ENCODE results near the gene ADAM8. TPM values are rescaled to one million over a fixed set of nuclear protein-coding genes. Genes with fewer than 3 reads are reported as not detected.

Gene ADAM8
- total RNA-seq, 2 experiments from 2014 or later = 106 to 115 TPM

- H3K4me1 Mint-ChIP-seq (ENCODE audit: low read depth) = no peaks in the 10 kb centered on the region
- H3K27ac Mint-ChIP-seq = no peak overlapping the region
- intact Hi-C loops (cut with micrococcal nuclease) = no loop called here
- H3K27me3 Mint-ChIP-seq = no peaks in the 10 kb centered on the region
- ATAC-seq (no peak), DNase-seq (no peak)
- ChIA-PET POLR2A (interaction anchor here (1.5 kb wide), 1 partner anchor 8 kb away, joined by 5 read pairs; no protein-coding TSS in a partner anchor), CTCF (no interaction called here)
- no peaks in the 10 kb centered on the region for H3K9me3 Mint-ChIP-seq
- TF ChIP-seq CTCF (IDR thresholded peaks at IDR 0.05) = no peak
- no peak overlapping the region for H3K4me3 Mint-ChIP-seq
- H3K36me3 Mint-ChIP-seq (ENCODE audit: low read depth) = peaks cover 37% of the 10 kb centered on the region
Measured at GRCh38 chr10:133286366-133286765, 9.7 kb upstream of the ADAM8 start.

GRCh38 chr10:133285217-133285616 lies 8.5 kb upstream of the ADAM8 start:
- CTCF ChIA-PET = no interaction called here
- DNase-seq (no peak), ATAC-seq (no peak)
- intact Hi-C loops (cut with micrococcal nuclease) = no loop called here
- Mint-ChIP-seq H3K4me3 (no peak overlapping the region), H3K27me3 (no peaks in the 10 kb centered on the region), H3K9me3 (no peaks in the 10 kb centered on the region), H3K4me1 (ENCODE audit: low read depth) (no peaks in the 10 kb centered on the region), H3K36me3 (ENCODE audit: low read depth) (peaks cover 33% of the 10 kb centered on the region), H3K27ac (no peak overlapping the region)
- TF ChIP-seq CTCF (IDR thresholded peaks at IDR 0.05) = no peak
- POLR2A ChIA-PET = no interaction called here

GRCh38 chr10:133283931-133284330 lies 7.3 kb upstream of the ADAM8 start:
- peaks cover 7% of the 10 kb centered on the region for H3K4me1 Mint-ChIP-seq (ENCODE audit: low read depth)
- ATAC-seq = no peak
- H3K4me3 Mint-ChIP-seq = no peak overlapping the region
- DNase-seq = no peak
- ChIA-PET POLR2A (interaction anchor here (0.6 kb wide), 1 partner anchor 12 kb away, joined by 4 read pairs; no protein-coding TSS in a partner anchor), CTCF (no interaction called here)
- no peaks in the 10 kb centered on the region for H3K9me3 Mint-ChIP-seq
- intact Hi-C loops (cut with micrococcal nuclease) = no loop called here
- no peak overlapping the region for H3K27ac Mint-ChIP-seq
- peaks cover 30% of the 10 kb centered on the region for H3K36me3 Mint-ChIP-seq (ENCODE audit: low read depth)
- no peak for TF ChIP-seq CTCF (IDR thresholded peaks at IDR 0.05)
- H3K27me3 Mint-ChIP-seq = no peaks in the 10 kb centered on the region

- TF ChIP-seq CTCF (IDR thresholded peaks at IDR 0.05) = no peak
- H3K27me3 Mint-ChIP-seq = no peaks in the 10 kb centered on the region
- H3K9me3 Mint-ChIP-seq = no peaks in the 10 kb centered on the region
- ChIA-PET CTCF (no interaction called here), POLR2A (interaction anchor here (0.7 kb wide), 1 partner anchor 27 kb away, joined by 3 read pairs; no protein-coding TSS in a partner anchor)
- intact Hi-C loops (cut with micrococcal nuclease) = no loop called here
- no peak overlapping the region for H3K27ac Mint-ChIP-seq
- H3K4me1 Mint-ChIP-seq (ENCODE audit: low read depth) = peaks cover 18% of the 10 kb centered on the region
- no peak overlapping the region for H3K4me3 Mint-ChIP-seq
- ATAC-seq (no peak), DNase-seq (no peak)
- peaks cover 27% of the 10 kb centered on the region for H3K36me3 Mint-ChIP-seq (ENCODE audit: low read depth)
Measured at GRCh38 chr10:133282846-133283390, 6.2 kb upstream of the ADAM8 start.

GRCh38 chr10:133281628-133282372 lies 5.1 kb upstream of the ADAM8 start:
- Mint-ChIP-seq H3K9me3 (no peaks in the 10 kb centered on the region), H3K4me3 (no peak overlapping the region), H3K36me3 (ENCODE audit: low read depth) (peaks cover 21% of the 10 kb centered on the region), H3K4me1 (ENCODE audit: low read depth) (peaks cover 23% of the 10 kb centered on the region), H3K27me3 (no peaks in the 10 kb centered on the region), H3K27ac (no peak overlapping the region)
- intact Hi-C loops (cut with micrococcal nuclease) = no loop called here
- ATAC-seq = no peak
- no peak for DNase-seq
- no peak for TF ChIP-seq CTCF (IDR thresholded peaks at IDR 0.05)
- ChIA-PET POLR2A (interaction anchor here (0.8 kb wide), 1 partner anchor 24 kb away, joined by 3 read pairs; no protein-coding TSS in a partner anchor), CTCF (interaction anchor here (1.3 kb wide), 1 partner anchor 26 kb away, joined by 4 read pairs; no protein-coding TSS in a partner anchor)

All from activated CD8-positive, alpha-beta T cell treated with anti-CD3 and anti-CD28 coated beads for 36 hours (primary cell).